Stimulated activated CD4-positive, alpha-beta T cell treated with anti-CD3 and anti-CD28 coated beads, Interleukin-4, amount 100 ng/mL, for 4 hours (primary cell): ENCODE results near the gene CAMKMT.
A peak's percentile ranks its signal among the peaks of the same experiment; 100 is the strongest.
"Not testable (repeated sequence)": the region's sequence is repeated elsewhere in the genome, so short reads cannot be mapped to it uniquely, and the experiment has no call there.

Source experiments
- DNase-seq, 2 experiments: peaks; one replicate each; pipeline ENCODE4 v3.0.0-alpha.2; 2020

Gene CAMKMT

GRCh38 chr2:44450082-44450481 lies 88.3 kb downstream of the CAMKMT start:
- no peak for DNase-seq

- no peak for DNase-seq
Measured at GRCh38 chr2:44450806-44451205, 89.1 kb downstream of the CAMKMT start.

- DNase-seq = no peak
Measured at GRCh38 chr2:44452069-44452583, 90.4 kb downstream of the CAMKMT start.

GRCh38 chr2:44453259-44453658 lies 91.5 kb downstream of the CAMKMT start:
- DNase-seq = no peak

GRCh38 chr2:44455877-44456276 lies 94.1 kb downstream of the CAMKMT start:
- no peak for DNase-seq

GRCh38 chr2:44456946-44457345 lies 95.2 kb downstream of the CAMKMT start:
- no peak for DNase-seq

- DNase-seq = no peak
Measured at GRCh38 chr2:44459739-44460138, 98.0 kb downstream of the CAMKMT start.

- no peak for DNase-seq
Measured at GRCh38 chr2:44462934-44463849, 101.4 kb downstream of the CAMKMT start.

- DNase-seq = no peak
Measured at GRCh38 chr2:44464437-44464836, 102.7 kb downstream of the CAMKMT start.

- DNase-seq = no peak
Measured at GRCh38 chr2:44470151-44470550, 108.4 kb downstream of the CAMKMT start.

- DNase-seq = no peak
Measured at GRCh38 chr2:44477657-44478414, 116.1 kb downstream of the CAMKMT start.

- DNase-seq = peak in 1 of 2 experiments; percentile 23
Measured at GRCh38 chr2:44479127-44479887, 117.6 kb downstream of the CAMKMT start.

GRCh38 chr2:44480068-44480467 lies 118.3 kb downstream of the CAMKMT start:
- no peak for DNase-seq

- no peak for DNase-seq
Measured at GRCh38 chr2:44487052-44487451, 125.3 kb downstream of the CAMKMT start.

- DNase-seq = no peak
Measured at GRCh38 chr2:44490726-44491125, 129.0 kb downstream of the CAMKMT start.

- DNase-seq = no peak
Measured at GRCh38 chr2:44494006-44494405, 132.3 kb downstream of the CAMKMT start.

GRCh38 chr2:44495035-44495434 lies 133.3 kb downstream of the CAMKMT start:
- DNase-seq = no peak

- no peak for DNase-seq
Measured at GRCh38 chr2:44495544-44495943, 133.8 kb downstream of the CAMKMT start.

- no peak for DNase-seq
Measured at GRCh38 chr2:44496130-44496529, 134.4 kb downstream of the CAMKMT start.

GRCh38 chr2:44498551-44498950 lies 136.8 kb downstream of the CAMKMT start:
- DNase-seq = no peak

- DNase-seq = not testable (repeated sequence)
Measured at GRCh38 chr2:44505664-44506063, 143.9 kb downstream of the CAMKMT start.

GRCh38 chr2:44510246-44510645 lies 148.5 kb downstream of the CAMKMT start:
- no peak for DNase-seq

GRCh38 chr2:44515416-44515815 lies 153.7 kb downstream of the CAMKMT start:
- DNase-seq = no peak
